GM21360 (cell line): ENCODE data around the gene ACTL7B.

Source experiments
- ATAC-seq: cut with Tn5 transposase; IDR thresholded peaks from one replicate; pipeline ENCODE4 v1.9.1; 2021; ENCODE audit warnings: mild to moderate bottlenecking, moderate library complexity; ENCODE audit not compliant: unreplicated experiment

ACTL7B gene

GRCh38 chr9:108809269-108809668, 46.5 kb downstream of the ACTL7B start:
- ATAC-seq = no peak
